NCI-H345 (cell line): ENCODE data around the gene PGBD1.

Experiments
- DNase-seq: peaks from one replicate; lab custom pipeline; 2025; lab: John Stamatoyannopoulos, UW

Gene PGBD1, protein sequence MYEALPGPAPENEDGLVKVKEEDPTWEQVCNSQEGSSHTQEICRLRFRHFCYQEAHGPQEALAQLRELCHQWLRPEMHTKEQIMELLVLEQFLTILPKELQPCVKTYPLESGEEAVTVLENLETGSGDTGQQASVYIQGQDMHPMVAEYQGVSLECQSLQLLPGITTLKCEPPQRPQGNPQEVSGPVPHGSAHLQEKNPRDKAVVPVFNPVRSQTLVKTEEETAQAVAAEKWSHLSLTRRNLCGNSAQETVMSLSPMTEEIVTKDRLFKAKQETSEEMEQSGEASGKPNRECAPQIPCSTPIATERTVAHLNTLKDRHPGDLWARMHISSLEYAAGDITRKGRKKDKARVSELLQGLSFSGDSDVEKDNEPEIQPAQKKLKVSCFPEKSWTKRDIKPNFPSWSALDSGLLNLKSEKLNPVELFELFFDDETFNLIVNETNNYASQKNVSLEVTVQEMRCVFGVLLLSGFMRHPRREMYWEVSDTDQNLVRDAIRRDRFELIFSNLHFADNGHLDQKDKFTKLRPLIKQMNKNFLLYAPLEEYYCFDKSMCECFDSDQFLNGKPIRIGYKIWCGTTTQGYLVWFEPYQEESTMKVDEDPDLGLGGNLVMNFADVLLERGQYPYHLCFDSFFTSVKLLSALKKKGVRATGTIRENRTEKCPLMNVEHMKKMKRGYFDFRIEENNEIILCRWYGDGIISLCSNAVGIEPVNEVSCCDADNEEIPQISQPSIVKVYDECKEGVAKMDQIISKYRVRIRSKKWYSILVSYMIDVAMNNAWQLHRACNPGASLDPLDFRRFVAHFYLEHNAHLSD

GRCh38 chr6:28281288-28282064, at the start of gene PGBD1:
Gene PGBD1 (plus strand): TSS chr6:28281572. CDS start chr6:28283814, 2,242 bp downstream.
- peak; percentile 84 for DNase-seq

DNA sequence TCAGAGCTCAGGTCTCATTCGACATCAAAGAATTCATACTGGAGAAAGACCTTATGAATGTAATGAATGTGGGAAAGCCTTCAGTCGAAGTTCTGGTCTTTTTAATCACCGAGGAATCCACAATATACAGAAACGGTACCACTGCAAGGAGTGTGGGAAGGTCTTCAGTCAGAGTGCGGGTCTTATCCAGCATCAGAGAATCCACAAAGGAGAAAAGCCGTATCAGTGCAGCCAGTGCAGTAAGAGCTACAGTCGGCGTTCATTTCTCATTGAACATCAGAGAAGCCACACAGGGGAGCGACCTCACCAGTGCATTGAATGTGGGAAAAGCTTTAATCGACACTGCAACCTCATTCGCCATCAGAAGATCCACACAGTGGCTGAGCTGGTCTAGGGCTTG, 48.6 kb upstream of the PGBD1 start:
- DNase-seq: no peak

- DNase-seq: no peak
These were observed 45.4 kb upstream of the PGBD1 start for GRCh38 chr6:28235912-28236452.

- no peak for DNase-seq
These were observed 41.7 kb upstream of the PGBD1 start for GRCh38 chr6:28239636-28240035.

- no peak for DNase-seq
These were observed 40.9 kb upstream of the PGBD1 start for GRCh38 chr6:28240471-28240870.

DNA sequence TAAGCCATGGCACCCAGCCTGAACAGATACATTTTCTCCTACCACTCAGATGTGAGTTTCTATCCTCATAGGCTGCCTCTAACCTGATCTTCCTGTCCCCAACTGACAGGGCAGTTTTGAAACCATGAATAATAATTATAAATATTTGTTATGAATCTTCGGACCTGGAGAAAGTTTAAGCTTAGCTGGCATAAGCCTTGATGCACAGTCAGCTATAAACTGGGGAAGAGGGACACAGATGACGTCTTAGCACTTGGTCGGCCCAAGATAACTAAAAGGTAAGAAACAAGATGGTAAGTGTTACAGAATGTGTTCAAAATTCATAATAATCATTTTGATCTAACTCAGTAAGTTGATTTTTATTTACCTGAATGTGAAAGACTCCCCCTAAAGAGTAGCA, 37.4 kb upstream of the PGBD1 start:
- no peak for DNase-seq

DNA sequence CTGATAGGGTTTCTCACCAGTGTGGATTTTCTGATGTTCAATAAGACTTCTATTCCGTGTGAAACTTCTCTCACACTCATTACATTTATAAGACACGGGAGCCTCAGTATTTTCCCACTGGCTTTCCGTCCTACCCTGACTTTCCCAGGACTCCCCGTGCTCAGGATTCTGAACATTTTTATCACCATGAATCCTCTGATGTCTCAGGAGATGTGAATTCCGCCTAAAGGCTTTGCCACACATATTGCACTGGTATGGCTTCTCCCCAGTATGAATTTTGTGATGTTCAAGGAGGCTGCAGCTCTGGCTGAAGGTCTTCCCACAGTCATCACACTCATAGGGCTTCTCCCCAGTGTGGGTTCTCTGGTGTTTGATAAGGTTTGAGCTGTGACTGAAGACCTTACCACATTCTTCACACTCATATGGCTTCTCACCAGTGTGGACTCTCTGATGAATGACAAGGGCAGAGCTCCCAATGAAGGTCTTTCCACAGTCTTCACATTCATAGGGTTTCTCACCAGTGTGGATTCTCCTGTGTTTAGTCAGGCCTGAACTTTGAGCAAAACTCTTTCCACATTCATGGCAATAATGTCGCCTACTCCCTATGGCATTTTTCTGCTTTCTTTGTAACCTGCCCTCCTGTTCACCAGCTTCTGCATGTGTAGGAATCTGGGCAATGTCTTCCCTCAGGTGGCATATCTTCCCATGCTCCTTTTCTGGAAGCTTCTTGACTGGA, 36.0 kb upstream of the PGBD1 start:
- DNase-seq: no peak

- DNase-seq: no peak
These were observed 32.5 kb upstream of the PGBD1 start for GRCh38 chr6:28248916-28249315.

DNA sequence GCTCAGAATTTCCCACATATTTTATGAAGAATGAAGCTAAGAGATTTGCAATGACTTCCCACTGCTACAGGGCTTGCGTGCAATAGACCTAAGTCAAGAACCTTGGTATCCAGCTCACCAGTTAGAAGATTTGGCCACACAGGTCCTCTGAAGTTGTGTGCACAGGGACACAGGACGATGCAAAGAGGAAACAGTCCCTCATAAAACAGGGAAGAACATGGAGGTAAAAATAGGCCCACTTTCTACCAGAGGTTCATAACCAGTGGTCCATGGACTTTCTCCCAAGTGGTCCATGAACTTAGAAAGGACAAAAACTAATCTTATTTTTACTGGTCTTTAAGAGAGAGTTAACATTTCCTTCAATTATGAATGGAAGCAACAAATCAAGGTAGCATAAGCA, 30.6 kb upstream of the PGBD1 start:
- DNase-seq: no peak

- DNase-seq: peak; percentile 34
These were observed 29.7 kb upstream of the PGBD1 start for GRCh38 chr6:28251661-28252008.

DNA sequence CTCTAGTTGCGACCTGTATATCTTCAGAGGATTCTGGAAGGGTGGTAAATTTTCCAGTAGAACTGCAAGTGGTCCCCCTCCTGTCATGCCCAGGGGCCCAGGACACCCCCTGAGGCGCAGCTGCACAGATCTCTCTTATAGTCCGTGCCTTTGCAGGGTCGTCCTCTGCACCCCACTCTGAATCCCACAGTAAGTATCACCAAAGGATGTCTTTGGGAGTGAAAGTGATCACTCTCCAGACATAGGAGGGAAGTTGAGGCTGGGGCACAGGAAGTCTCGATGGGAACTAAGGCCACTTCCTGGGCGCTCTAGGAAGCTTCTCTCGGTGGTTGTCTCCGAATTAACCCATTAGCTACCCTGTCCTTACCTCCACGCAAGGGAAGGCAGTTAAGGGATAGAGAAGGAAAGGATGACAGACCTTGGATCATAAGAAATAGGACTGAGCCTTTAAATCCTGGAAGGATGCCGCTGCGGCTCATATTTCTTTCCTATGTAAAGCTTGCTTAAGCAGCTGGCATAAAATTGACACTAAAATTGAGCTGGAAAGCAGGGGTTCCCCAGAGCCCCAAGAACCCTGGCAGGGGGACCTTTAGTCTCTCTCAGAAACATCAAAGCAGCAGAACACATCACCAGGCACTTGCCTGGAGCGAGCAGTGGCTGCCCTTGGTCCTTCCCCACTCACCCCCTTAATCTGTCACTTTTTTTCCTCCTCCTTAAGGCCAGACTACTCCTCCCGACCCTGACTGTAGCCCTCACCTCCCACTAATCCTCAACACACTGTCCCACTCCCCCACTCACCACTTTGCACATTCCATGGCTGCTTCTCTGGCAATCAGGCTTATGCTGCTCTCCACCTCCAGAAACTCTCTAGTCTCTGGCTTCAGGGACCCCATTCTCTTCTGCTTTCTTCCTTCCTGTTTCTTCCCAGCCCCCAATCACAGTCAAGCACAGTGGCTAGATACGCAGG, 29.1 kb upstream of the PGBD1 start, which contains the start of gene ZKSCAN4:
ZKSCAN4 (minus strand) TSS at position 261 of the 967 bp plus-strand sequence. CDS start 289 bp downstream, outside the sequence.
- DNase-seq: peak; percentile 90

- DNase-seq: no peak
These were observed 27.3 kb upstream of the PGBD1 start for GRCh38 chr6:28254121-28254519.

GRCh38 chr6:28257042-28257441, 24.3 kb upstream of the PGBD1 start:
- DNase-seq: no peak

GRCh38 chr6:28258877-28259777, 22.2 kb upstream of the PGBD1 start, which contains the start of gene NKAPL:
Gene NKAPL (plus strand): TSS chr6:28259297. CDS start chr6:28259372, 75 bp downstream.
- DNase-seq: no peak

GRCh38 chr6:28263922-28264321, 17.4 kb upstream of the PGBD1 start:
- DNase-seq: no peak

GRCh38 chr6:28264834-28265401, 16.5 kb upstream of the PGBD1 start:
- no peak for DNase-seq

DNA sequence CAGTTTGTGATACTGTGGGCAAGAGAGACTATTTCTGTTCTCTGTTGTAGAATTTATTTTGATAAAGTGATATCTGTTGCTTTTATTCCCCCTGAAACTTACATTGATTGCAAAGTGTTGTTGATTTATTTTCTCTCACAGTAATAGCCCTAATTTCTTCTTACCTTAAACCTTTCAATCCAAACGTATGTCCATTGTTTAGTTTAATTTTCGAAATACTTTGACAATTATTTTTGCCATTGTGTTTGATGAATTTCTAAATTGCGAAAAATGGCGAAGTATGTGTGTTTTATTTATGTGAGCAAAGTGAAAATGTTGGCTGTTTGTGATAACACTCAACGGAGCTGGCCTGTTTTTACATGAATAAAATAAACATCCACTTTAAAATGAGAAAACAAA, 14.8 kb upstream of the PGBD1 start:
- DNase-seq: no peak

DNA sequence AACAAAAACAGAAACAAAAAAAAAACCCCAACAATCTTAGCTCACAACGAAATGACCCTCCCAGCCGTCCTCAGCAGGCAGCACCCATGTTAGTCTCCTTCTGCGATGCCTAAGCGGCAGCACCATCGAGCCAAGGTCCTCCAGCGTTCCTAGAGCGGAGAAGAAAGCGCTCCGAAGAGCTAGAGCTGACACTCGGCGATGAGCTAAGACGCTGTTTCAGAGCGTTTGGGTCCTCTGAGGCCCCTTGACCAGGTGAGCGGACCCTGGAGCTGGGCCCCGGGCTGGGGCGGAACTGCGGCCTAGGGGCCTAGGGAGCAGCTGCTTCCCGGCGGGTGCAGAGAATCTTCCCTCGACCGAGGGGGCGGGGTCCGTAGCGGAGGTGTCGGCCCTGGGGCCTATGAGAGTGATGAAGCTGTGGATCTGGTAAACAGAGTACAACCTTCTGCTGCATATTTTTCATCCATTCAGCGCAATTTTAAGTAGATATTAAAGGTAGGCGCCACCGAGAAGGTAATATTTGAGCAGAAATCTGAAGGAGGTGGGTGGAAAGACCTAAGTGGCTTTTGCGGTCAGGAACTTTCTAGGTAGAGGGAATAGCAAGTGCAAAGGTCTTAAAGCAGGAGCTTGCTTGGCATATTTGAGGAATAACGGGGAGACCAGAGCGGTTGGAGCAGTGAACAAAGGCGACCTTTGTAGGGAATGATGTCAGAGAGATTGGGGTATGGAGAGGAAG, 14.2 kb upstream of the PGBD1 start, which contains the start of gene ZSCAN26:
ZSCAN26 (plus strand) TSS at position 182 of the 733 bp plus-strand sequence. CDS start 4,777 bp downstream, outside the sequence.
- DNase-seq: peak; percentile 89
